ENCODE data around the gene ZFP62.

ZFP62 gene

DNA sequence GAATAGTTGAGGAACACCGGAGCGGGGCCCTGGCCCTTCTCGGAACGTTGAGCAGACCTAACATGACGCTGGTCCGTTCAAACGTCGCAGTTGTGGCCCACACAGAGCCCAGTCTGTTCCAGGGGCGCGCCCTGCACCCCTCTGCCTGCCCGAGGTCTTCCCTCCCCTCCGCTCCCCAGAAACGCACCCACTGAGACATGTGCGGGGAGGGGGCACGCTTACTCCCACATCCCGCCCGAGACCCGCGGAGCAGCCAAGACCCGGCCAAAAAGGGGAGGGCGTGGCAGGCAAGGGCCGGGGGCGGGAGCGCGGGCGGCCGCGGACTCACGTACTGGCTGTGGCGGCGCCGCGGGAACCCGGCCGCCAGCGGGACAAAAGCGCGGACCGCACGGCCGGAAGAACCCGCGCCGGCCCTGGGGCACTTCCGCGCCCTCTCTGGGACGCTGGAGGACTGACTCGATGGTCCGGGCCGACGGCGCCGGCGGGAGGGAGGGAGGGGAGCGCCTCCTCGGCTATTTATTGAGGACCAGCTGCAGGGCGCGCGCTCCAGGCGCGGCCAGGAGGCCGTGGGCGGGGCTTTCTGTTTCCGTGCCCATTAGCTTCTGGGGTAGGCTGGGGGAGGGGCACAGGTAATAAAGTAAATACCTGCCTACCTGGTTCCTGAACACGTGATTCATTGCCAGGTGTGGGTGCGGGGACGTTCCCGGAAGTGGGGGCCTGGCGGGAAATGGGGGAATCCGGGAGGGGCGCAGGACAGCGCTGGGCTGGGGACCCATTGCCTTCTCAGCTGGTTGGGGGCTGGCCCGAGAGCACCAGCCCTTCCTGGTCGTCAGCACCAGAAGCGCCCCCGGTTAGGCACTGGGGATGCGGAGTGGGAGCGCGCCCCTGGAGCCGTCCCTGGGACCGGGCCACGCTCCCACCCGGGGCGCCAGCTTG is at the start of gene ZFP62:
Gene ZFP62 (minus strand): TSS at position 390 of the 936 bp plus-strand sequence. CDS start 57 bp downstream, at position 333.
- TF ChIP-seq, protein P1, sequence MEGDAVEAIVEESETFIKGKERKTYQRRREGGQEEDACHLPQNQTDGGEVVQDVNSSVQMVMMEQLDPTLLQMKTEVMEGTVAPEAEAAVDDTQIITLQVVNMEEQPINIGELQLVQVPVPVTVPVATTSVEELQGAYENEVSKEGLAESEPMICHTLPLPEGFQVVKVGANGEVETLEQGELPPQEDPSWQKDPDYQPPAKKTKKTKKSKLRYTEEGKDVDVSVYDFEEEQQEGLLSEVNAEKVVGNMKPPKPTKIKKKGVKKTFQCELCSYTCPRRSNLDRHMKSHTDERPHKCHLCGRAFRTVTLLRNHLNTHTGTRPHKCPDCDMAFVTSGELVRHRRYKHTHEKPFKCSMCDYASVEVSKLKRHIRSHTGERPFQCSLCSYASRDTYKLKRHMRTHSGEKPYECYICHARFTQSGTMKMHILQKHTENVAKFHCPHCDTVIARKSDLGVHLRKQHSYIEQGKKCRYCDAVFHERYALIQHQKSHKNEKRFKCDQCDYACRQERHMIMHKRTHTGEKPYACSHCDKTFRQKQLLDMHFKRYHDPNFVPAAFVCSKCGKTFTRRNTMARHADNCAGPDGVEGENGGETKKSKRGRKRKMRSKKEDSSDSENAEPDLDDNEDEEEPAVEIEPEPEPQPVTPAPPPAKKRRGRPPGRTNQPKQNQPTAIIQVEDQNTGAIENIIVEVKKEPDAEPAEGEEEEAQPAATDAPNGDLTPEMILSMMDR (conservative IDR thresholded peaks at IDR 0.05; ENCODE audit: low read length) = no peak
- H3K4me3 ChIP-seq (ENCODE audit: low read length) = peak within 1 kb of the TSS; percentile 77
- peak; percentile 90 for DNase-seq (ENCODE audit: low read depth)

DNA sequence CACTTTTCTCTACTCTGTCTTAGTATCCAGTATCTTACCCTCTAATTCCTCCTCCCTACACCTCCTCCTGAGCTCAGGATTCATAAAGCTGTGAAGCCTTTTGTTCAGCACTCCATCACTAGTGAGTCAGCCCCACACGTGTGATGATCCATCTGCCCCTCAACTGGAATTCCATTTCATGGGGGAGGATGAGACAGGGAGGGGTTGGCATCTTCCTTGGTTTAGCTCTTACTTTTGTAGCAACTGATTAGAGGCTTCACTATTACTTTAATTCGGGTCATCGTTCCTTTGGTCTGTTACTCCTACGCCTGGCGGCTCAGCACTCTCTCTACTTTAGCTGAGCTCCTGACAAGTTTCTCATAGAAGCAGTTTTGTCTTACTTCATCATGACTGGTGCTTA is 49.7 kb upstream of the ZFP62 start:
- no peak for DNase-seq (ENCODE audit: low read depth)
- no peak overlapping the region for H3K4me3 ChIP-seq (ENCODE audit: low read length)
- TF ChIP-seq, protein P1 (conservative IDR thresholded peaks at IDR 0.05; ENCODE audit: low read length) = no peak

DNA sequence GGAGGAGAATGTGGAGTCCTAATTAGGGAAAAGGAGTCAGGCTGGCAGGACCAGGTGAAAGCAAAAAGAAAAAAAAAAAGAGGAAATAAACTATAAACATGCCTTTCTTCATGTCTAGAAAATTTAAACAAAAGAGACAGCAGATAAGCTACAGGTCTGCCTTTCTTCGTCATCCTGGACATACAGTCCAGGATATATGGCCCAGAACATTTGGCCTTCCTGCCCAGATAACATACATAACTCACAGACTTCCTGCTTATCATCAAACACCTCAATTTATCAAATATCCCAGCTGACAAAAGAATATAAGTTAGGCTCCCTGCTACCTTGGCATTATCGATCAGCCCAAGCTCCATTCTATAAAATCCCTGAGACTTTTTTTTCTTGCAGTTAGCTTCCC is 49.1 kb upstream of the ZFP62 start:
- TF ChIP-seq, protein P1 (conservative IDR thresholded peaks at IDR 0.05; ENCODE audit: low read length) = no peak
- H3K4me3 ChIP-seq (ENCODE audit: low read length) = no peak overlapping the region
- no peak for DNase-seq (ENCODE audit: low read depth)

DNA sequence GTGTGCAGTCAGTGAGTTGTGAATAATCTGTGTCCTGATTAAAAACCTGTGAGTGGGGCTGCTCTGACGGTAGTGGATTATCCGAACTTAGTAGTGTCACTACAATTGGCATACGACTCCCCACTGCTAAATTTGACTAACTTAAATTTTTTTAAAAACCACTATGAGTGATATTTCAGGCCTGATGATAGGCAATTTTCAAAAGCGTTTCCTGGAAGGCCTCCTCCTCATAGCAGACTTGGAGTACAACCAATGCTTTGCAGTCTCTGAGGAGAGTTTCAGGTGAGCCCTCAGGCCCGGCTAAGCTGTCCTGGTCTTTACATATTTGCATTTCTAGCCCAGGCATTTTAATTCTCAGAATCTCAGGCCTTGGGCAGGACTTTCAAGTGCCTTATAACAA is 48.7 kb upstream of the ZFP62 start:
- TF ChIP-seq, protein P1 (conservative IDR thresholded peaks at IDR 0.05; ENCODE audit: low read length) = no peak
- H3K4me3 ChIP-seq (ENCODE audit: low read length) = no peak overlapping the region
- DNase-seq (ENCODE audit: low read depth) = no peak

DNA sequence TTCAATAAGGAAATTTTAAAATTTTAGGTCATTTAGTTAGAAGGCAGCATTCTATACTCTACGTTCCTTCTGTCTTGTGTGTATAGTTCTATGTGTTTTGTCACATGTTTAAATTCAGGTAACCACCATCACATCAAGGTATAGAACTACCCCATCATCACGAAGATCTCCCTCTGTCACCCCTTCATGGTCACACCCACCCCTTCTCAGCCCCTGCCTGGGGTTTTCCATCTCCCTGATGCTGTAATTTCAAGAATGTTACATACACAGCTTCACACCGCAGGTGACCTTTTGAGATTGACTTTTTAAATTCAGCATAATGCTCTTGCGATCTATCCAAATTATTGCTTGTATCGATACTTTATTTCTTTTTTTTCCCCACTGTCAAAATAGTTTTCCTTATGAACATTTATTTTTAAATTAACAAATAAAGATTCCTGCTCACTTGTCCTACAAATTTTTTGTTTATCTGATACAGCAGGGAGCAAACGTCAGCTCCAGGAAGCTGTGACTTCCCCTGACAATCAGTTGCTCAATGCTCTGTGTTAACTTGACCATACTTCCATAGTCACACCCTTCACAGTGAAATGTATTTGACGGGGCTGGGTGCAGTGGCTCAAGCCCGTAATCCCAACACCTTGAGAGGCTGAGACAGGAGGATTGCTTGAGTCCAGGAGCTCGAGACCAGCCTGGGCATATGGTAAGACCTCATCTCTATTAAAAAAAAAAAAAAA is 48.1 kb upstream of the ZFP62 start:
- no peak for DNase-seq (ENCODE audit: low read depth)
- TF ChIP-seq, protein P1 (conservative IDR thresholded peaks at IDR 0.05; ENCODE audit: low read length) = no peak
- no peak overlapping the region for H3K4me3 ChIP-seq (ENCODE audit: low read length)

DNA sequence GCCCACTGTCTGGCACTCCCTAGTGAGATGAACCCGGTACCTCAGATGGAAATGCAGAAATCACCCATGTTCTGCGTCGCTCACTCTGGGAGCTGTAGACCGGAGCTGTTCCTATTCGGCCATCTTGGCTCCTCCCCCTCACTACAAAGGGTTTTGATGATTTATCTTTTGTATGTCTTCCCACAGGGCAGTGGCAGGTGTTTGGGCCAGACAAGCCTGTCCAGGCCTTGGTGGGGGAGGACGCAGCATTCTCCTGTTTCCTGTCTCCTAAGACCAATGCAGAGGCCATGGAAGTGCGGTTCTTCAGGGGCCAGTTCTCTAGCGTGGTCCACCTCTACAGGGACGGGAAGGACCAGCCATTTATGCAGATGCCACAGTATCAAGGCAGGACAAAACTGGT is 47.3 kb upstream of the ZFP62 start:
- TF ChIP-seq, protein P1 (conservative IDR thresholded peaks at IDR 0.05; ENCODE audit: low read length) = no peak
- no peak overlapping the region for H3K4me3 ChIP-seq (ENCODE audit: low read length)
- no peak for DNase-seq (ENCODE audit: low read depth)
